WERI-Rb-1 (cell line): Measurements from ENCODE around the gene DOK7.
A peak's percentile ranks its signal among the peaks of the same experiment; 100 is the strongest.

Experiments used
- DNase-seq: peaks from one replicate; pipeline ENCODE4 v3.0.0-alpha.2; 2020
- H3K27ac ChIP-seq: fragments of 250-450 bp; sonication (Bioruptor Pico); 2 replicates; pipeline ENCODE4 v1.5.1; 2020; ENCODE audit warnings: mild to moderate bottlenecking, moderate library complexity
- H3K27me3 ChIP-seq: fragments of 250-450 bp; sonication (Bioruptor Pico); 2 replicates; pipeline ENCODE4 v1.5.1; 2021; ENCODE audit warnings: mild to moderate bottlenecking, low read depth, moderate library complexity; ENCODE audit not compliant: insufficient read depth, severe bottlenecking
- H3K36me3 ChIP-seq: fragments of 250-450 bp; sonication (Bioruptor Pico); 2 replicates; pipeline ENCODE4 v1.5.1; 2020; ENCODE audit warnings: mild to moderate bottlenecking, moderate library complexity
- H3K4me3 ChIP-seq: 2 replicates; pipeline ENCODE4 v1.5.1; 2011; ENCODE audit warnings: low read depth, mild to moderate bottlenecking, control low read depth, low read length
- H3K9me3 ChIP-seq: fragments of 250-450 bp; sonication (Bioruptor Pico); 2 replicates; pipeline ENCODE4 v1.5.1; 2021; ENCODE audit warnings: mild to moderate bottlenecking, moderate library complexity; ENCODE audit not compliant: severe bottlenecking
- TF ChIP-seq, protein P1 (sequence below): IDR thresholded peaks from 2 replicates; pipeline ENCODE4 v1.5.1; 2011; ENCODE audit warnings: low read depth, mild to moderate bottlenecking, control low read depth, inconsistent platforms, low read length

DOK7 gene

DNA sequence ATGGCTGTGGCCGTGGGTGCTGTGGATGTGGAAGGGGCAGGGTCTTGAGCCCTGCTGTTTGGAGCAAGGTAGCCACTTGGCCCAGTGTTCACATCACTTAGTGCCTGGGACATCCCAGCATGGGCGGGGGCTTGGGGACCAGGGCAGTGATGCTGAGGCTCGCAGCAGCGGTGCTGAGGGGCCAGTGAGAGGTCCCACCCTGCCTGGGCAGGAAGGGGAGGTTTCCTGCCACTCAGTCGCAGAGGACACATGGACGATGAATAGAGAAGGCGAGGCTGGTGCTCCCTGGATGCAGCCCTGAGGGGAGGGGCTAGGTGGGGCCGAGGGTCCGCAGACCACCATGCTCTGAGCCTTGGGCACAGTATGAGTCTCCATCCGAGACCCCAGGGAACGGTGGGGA, 25.7 kb downstream of the DOK7 start:
- H3K9me3 ChIP-seq, result no peaks in the 10 kb centered on the region
- H3K27me3 ChIP-seq, result no peaks in the 10 kb centered on the region
- H3K36me3 ChIP-seq, result no peaks in the 10 kb centered on the region
- TF ChIP-seq, protein P1, sequence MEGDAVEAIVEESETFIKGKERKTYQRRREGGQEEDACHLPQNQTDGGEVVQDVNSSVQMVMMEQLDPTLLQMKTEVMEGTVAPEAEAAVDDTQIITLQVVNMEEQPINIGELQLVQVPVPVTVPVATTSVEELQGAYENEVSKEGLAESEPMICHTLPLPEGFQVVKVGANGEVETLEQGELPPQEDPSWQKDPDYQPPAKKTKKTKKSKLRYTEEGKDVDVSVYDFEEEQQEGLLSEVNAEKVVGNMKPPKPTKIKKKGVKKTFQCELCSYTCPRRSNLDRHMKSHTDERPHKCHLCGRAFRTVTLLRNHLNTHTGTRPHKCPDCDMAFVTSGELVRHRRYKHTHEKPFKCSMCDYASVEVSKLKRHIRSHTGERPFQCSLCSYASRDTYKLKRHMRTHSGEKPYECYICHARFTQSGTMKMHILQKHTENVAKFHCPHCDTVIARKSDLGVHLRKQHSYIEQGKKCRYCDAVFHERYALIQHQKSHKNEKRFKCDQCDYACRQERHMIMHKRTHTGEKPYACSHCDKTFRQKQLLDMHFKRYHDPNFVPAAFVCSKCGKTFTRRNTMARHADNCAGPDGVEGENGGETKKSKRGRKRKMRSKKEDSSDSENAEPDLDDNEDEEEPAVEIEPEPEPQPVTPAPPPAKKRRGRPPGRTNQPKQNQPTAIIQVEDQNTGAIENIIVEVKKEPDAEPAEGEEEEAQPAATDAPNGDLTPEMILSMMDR, result no peak
- no peak overlapping the region for H3K27ac ChIP-seq
- no peak for DNase-seq
- no peak overlapping the region for H3K4me3 ChIP-seq

DNA sequence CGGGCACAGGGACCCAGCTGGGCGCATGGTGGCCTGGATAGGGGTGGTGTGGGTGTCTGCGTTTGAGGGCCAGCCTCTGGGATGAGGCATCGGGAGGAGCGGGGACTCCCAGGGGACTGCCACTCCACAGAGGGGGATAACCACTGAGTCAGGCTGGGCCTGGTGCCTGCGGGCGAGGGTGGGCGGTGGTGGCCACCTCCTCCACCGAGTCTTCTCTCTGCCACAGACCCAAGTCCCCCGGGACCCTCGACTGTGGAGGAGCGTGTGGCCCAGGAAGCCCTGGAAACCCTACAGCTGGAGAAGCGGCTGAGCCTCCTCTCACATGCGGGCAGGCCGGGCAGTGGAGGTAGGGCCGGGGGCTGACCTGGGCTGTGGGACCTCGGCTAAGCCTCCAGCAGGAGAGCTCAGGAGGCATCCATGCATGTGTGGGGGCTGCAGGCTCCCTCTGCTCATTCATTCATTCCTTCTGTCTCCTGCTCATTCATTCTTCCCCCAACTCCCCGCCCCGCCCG, 26.4 kb downstream of the DOK7 start:
- DNase-seq, result no peak
- TF ChIP-seq, protein P1, result no peak
- Histone ChIP-seq H3K9me3 (no peaks in the 10 kb centered on the region), H3K27ac (no peak overlapping the region), H3K36me3 (no peaks in the 10 kb centered on the region), H3K4me3 (no peak overlapping the region), H3K27me3 (no peaks in the 10 kb centered on the region)

DNA sequence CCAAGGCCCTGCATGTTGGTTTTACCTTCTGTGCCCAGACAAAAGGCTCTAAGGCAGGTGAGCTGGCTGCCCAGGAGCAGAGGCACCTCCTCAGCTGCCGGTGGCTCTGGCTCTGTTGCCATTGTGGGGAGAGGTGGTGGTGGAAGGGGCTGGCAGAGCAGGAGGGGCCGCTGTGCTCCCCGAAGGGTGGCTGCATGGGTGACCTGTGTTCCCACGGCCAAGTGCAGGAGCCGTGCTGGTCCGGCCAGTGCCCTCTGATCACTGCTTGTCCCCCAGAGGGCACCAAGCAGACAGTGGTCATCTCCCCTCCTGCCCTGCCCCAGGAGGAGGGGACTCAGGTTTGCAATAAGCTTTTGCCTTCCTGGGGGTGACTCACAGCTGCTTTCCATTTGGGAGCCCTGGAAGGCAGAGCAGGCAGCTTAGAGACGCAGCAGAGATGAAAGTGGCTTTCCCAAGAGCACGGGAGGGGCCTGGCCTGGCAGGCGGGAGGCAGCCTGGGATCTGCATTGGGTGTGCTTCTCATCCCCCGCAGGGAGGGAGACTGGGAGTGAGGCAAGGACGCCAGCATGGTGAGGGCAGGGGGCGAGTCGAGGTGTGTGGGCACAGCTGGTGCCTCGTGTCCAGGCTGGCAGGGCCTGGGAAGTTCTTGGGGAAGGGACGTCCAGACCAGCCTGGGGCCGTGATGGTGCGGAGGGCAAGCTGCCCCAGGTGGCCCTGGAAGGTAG, 28.7 kb downstream of the DOK7 start:
- no peaks in the 10 kb centered on the region for H3K36me3 ChIP-seq
- no peaks in the 10 kb centered on the region for H3K9me3 ChIP-seq
- TF ChIP-seq, protein P1, result 0 out of 2 replicates have a peak, but pooled peaks have one; percentile 6
- peak; percentile 50 for DNase-seq
- H3K27me3 ChIP-seq, result no peaks in the 10 kb centered on the region
- no peak overlapping the region for H3K27ac ChIP-seq
- H3K4me3 ChIP-seq, result no peak overlapping the region

DNA sequence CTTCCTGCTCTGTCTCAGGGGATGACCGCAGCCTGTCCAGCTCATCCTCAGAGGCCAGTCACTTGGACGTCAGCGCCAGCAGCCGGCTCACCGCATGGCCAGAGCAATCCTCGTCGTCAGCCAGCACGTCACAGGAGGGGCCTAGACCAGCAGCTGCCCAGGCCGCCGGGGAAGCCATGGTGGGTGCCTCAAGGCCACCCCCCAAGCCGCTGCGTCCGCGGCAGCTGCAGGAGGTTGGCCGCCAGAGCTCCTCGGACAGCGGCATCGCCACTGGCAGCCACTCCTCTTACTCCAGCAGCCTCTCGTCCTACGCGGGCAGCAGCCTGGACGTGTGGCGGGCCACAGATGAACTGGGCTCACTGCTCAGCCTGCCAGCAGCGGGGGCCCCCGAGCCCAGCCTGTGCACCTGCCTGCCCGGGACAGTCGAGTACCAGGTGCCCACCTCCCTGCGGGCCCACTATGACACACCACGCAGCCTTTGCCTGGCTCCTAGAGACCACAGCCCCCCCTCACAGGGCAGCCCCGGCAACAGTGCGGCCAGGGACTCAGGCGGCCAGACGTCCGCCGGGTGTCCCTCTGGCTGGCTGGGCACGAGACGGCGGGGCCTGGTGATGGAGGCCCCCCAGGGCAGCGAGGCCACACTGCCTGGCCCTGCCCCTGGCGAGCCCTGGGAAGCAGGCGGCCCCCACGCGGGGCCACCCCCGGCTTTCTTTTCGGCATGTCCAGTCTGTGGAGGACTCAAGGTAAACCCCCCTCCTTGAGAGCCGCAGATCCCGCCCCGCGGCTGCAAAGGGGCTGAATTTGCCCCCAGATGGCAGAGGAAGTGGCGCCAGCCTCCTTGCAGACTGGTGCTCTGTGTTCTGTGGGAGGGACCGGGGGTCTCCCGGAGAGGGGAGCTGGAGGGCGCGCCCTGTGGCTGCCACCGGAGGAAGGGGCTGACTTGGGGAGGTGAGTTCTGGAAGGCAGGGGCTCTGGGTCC, 29.9 kb downstream of the DOK7 start:
- DNase-seq, result no peak
- H3K9me3 ChIP-seq, result no peaks in the 10 kb centered on the region
- no peak overlapping the region for H3K27ac ChIP-seq
- no peak overlapping the region for H3K4me3 ChIP-seq
- TF ChIP-seq, protein P1, result no peak
- H3K27me3 ChIP-seq, result no peaks in the 10 kb centered on the region
- no peaks in the 10 kb centered on the region for H3K36me3 ChIP-seq

DNA sequence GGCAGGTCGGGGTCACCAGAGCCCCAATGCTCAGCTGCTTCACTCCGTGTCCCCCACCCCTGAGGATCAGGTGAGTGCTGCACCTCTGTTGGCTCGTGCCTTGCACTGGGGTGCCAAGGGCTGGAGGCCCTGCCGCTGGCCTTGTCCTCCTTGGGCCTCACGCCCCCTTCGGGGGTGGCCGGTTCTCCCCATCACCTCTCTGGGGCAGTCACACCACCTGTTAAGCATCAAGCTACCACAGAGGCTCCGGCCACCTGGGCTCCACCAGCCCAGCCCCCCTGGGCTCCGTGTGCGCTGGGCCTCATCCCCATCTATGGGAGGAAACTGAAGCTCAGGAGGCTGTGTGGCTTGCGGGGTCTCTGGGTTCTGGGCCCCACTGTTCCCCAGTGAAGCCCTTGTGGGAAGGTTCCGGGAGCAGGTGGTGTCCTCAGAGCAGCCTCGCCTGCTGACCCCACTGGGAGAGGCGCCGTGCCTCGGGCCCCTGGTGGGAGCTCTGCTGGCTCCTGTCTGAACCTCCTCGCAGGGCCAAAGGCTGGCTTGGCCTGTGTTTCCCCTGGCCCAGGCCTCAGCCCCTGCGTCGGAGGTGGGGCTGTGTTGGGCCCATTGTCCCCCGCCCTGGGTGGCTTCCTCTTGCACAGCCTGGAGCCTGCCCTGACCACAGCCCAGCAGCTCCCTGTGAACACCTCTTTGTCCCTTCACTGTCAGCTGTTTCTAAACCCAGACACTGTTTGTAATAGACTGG, 30.8 kb downstream of the DOK7 start:
- Histone ChIP-seq H3K9me3 (no peaks in the 10 kb centered on the region), H3K27ac (peak overlapping the region; percentile 31; the same call in 1 of the 2 replicates), H3K27me3 (no peaks in the 10 kb centered on the region), H3K36me3 (no peaks in the 10 kb centered on the region), H3K4me3 (no peak overlapping the region)
- DNase-seq, result no peak
- TF ChIP-seq, protein P1, result no peak
